Sigmoid colon (tissue), 7 donors: Measurements from ENCODE around the gene UROD. TPM values are rescaled to one million over a fixed set of nuclear protein-coding genes. Genes with fewer than 3 reads are reported as not detected.

ENCODE experiments used
- DNase-seq: peaks from one replicate; pipeline ENCODE4 v3.0.0-alpha.2; 2019
- H3K27ac ChIP-seq, 4 donors: fragments of 200-600 bp; sonication (generic); one replicate each; pipeline ENCODE4 v1.5.1; 2016 to 2019; ENCODE audit warnings: mild to moderate bottlenecking in 1 of 4
- H3K27me3 ChIP-seq, 3 donors: fragments of 200-600 bp; sonication (generic); one replicate each; pipeline ENCODE4 v1.5.1; 2019; ENCODE audit warnings: mild to moderate bottlenecking in 1 of 3
- H3K36me3 ChIP-seq, 4 donors: fragments of 200-600 bp; sonication (generic); one replicate each; pipeline ENCODE4 v1.5.1; 2016 to 2019
- H3K4me1 ChIP-seq, 4 donors: fragments of 200-600 bp; sonication (generic); one replicate each; pipeline ENCODE4 v1.5.1; 2017 to 2019
- H3K4me3 ChIP-seq, 4 donors: fragments of 200-600 bp; sonication (generic); one replicate each; pipeline ENCODE4 v1.5.1; 2017 to 2019; ENCODE audit warnings: mild to moderate bottlenecking in 2 of 4, moderate library complexity in 1 of 4
- H3K9me3 ChIP-seq, 4 donors: fragments of 200-600 bp in 3 of 4; sonication (generic) in 3 of 4; one replicate each; pipeline versions ENCODE4 v1.5.1 to v1.6.1; 2013 to 2019
- EP300 ChIP-seq, 4 donors: sonication (generic); formaldehyde crosslinking; IDR thresholded peaks; one replicate each; pipeline ENCODE4 v1.6.1; 2017; ENCODE audit warnings: antibody characterized with exemption in 4 of 4
- POLR2A ChIP-seq, 2 donors: fragments of 450-650 bp; IDR thresholded peaks; one replicate each; pipeline ENCODE4 v1.6.1; 2016; ENCODE audit warnings: antibody characterized with exemption in 2 of 2, mild to moderate bottlenecking in 2 of 2, moderate library complexity in 2 of 2
- POLR2AphosphoS5 ChIP-seq, 4 donors: sonication (generic); formaldehyde crosslinking; IDR thresholded peaks; one replicate each; pipeline ENCODE4 v1.6.1; 2017; ENCODE audit warnings: antibody characterized with exemption in 4 of 4
- WGBS, 2 donors: extraction: QIAGEN DNeasy Blood & Tissue Kit; methylation state at CpG; one replicate each; pipeline ENCODE4 v1.1.7; 2013; 5-methylcytosine and 5-hydroxymethylcytosine counted together
- intact Hi-C: fragments of 100-400 bp; cut with DNase I; formaldehyde crosslinking; loops from one replicate; pipeline ENCODE4 v1.15.1; 2023
- polyA plus RNA-seq, 3 donors: library from polyadenylated mRNA; stranded (reverse); fragments of 200-250 nt; gene quantifications; one replicate each; pipeline ENCODE4 v1.2.3, GENCODE V29; 2013
- total RNA-seq, 4 donors: library from RNA; depleted of rRNA; stranded (reverse); fragments of >200 nt; gene quantifications; one replicate each; pipeline ENCODE4 v1.1.0, GENCODE V29; 2016
- TF ChIP-seq, protein P1 (sequence below), 4 experiments: fragments of 450-650 bp in 3 of 4; fragments of 200-600 bp in 1 of 4; IDR thresholded peaks; one replicate each; pipeline ENCODE4 v1.5.1; 2016 to 2019; ENCODE audit warnings: antibody characterized with exemption in 4 of 4, mild to moderate bottlenecking in 3 of 4, moderate library complexity in 2 of 4
- donor health status: healthy with polysubstance abuse.
- donor health status: Bipolar disorder and iron deficiency.
- donor health status: healthy.

UROD gene
- total and polyA plus RNA-seq, 7 donors, result 58.5 to 99.2 (median 73.8) TPM

GRCh38 chr1:45003741-45004140 is 8.3 kb upstream of the UROD start:
- no peaks in the 10 kb centered on the region for H3K27me3 ChIP-seq
- DNase-seq, result no peak
- 90 to 92% methylated on average over 14 of the region's 14 CpGs for WGBS, 2 donors
- peaks cover 0 to 1% (median 0%) of the 10 kb centered on the region in 4 donors for H3K4me1 ChIP-seq
- no peak overlapping the region for H3K4me3 ChIP-seq
- peaks cover 38 to 71% (median 63%) of the 10 kb centered on the region in 4 donors for H3K36me3 ChIP-seq
- H3K27ac ChIP-seq, result no peak overlapping the region
- no peaks in the 10 kb centered on the region for H3K9me3 ChIP-seq
- TF ChIP-seq POLR2AphosphoS5 (IDR thresholded peaks at IDR 0.05) (no peak), POLR2A (IDR thresholded peaks at IDR 0.05) (no peak), EP300 (IDR thresholded peaks at IDR 0.05) (no peak)
- TF ChIP-seq, protein P1, sequence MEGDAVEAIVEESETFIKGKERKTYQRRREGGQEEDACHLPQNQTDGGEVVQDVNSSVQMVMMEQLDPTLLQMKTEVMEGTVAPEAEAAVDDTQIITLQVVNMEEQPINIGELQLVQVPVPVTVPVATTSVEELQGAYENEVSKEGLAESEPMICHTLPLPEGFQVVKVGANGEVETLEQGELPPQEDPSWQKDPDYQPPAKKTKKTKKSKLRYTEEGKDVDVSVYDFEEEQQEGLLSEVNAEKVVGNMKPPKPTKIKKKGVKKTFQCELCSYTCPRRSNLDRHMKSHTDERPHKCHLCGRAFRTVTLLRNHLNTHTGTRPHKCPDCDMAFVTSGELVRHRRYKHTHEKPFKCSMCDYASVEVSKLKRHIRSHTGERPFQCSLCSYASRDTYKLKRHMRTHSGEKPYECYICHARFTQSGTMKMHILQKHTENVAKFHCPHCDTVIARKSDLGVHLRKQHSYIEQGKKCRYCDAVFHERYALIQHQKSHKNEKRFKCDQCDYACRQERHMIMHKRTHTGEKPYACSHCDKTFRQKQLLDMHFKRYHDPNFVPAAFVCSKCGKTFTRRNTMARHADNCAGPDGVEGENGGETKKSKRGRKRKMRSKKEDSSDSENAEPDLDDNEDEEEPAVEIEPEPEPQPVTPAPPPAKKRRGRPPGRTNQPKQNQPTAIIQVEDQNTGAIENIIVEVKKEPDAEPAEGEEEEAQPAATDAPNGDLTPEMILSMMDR (IDR thresholded peaks at IDR 0.05), result no peak
- intact Hi-C loops, result no loop called here

DNA sequence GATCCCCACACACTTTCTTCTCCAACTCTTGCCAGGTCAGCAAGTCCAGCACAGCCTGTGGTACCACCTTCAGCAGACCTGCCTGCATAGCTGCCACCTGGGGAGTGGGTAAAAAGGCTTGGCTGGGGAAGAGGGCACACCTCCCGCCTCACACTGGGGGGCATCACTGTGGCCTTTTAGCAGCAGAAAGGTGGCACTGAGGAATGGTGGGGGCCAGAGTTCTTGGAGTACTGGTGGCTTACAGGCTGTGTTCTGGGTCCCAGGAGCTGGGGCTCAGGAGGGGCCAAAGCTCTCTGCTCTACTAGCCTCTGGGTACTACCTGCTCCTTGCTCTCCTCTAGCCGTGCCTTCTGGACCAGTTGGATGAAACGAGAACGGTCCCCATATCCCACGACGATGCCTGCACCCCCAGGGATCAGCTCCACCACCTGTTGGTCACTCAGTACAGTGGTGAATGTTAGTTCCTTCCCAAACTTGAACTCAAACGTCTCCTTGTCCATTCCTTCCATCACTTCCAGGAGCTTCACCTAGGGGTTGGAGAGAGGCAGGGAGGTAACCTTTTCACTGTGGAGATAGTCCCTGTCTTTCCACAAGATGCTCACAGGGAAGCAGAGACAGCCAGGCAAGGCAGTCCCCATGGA is 7.7 kb upstream of the UROD start:
- no peaks in the 10 kb centered on the region for H3K27me3 ChIP-seq
- H3K4me3 ChIP-seq, result no peak overlapping the region
- 91 to 95% methylated on average over 7 of the region's 7 CpGs for WGBS, 2 donors
- no peak for DNase-seq
- H3K9me3 ChIP-seq, result no peaks in the 10 kb centered on the region
- intact Hi-C loops, result no loop called here
- H3K4me1 ChIP-seq, result peaks cover 0 to 8% (median 4%) of the 10 kb centered on the region in 4 donors
- H3K27ac ChIP-seq, result no peak overlapping the region
- H3K36me3 ChIP-seq, result peaks cover 44 to 78% (median 70%) of the 10 kb centered on the region in 4 donors
- TF ChIP-seq, protein P1 (IDR thresholded peaks at IDR 0.05), result no peak
- TF ChIP-seq POLR2AphosphoS5 (IDR thresholded peaks at IDR 0.05) (no peak), EP300 (IDR thresholded peaks at IDR 0.05) (no peak), POLR2A (IDR thresholded peaks at IDR 0.05) (no peak)

DNA sequence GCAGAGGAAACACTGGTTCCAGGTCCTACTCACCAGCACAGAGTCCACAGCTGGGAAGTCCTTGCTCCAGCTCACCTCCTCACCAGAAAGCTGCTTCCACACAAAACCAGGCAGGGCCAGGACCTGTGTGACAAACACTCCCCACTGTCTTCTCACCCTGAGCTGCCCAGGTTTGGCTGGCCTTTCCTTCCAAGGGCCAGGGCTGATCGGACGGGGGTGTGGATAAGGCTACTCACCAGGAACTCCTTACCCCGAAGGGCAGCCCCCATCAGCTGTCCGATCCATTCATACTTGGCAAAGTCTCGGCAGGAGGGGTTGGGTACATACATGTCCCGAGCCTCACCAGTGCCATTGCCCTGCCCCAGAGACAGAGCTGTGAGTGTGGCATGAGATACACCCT is 6.3 kb upstream of the UROD start:
- H3K4me1 ChIP-seq, result peaks cover 0 to 20% (median 15%) of the 10 kb centered on the region in 4 donors
- intact Hi-C loops, result no loop called here
- H3K36me3 ChIP-seq, result peaks cover 47 to 78% (median 72%) of the 10 kb centered on the region in 4 donors
- no peak overlapping the region for H3K4me3 ChIP-seq
- no peak for DNase-seq
- no peaks in the 10 kb centered on the region for H3K9me3 ChIP-seq
- WGBS, 2 donors, result 91 to 95% methylated on average over 6 of the region's 6 CpGs
- H3K27ac ChIP-seq, result no peak overlapping the region
- TF ChIP-seq, protein P1 (IDR thresholded peaks at IDR 0.05), result no peak
- no peak for TF ChIP-seq POLR2AphosphoS5 (IDR thresholded peaks at IDR 0.05)
- no peak for TF ChIP-seq POLR2A (IDR thresholded peaks at IDR 0.05)
- no peak for TF ChIP-seq EP300 (IDR thresholded peaks at IDR 0.05)
- no peaks in the 10 kb centered on the region for H3K27me3 ChIP-seq

DNA sequence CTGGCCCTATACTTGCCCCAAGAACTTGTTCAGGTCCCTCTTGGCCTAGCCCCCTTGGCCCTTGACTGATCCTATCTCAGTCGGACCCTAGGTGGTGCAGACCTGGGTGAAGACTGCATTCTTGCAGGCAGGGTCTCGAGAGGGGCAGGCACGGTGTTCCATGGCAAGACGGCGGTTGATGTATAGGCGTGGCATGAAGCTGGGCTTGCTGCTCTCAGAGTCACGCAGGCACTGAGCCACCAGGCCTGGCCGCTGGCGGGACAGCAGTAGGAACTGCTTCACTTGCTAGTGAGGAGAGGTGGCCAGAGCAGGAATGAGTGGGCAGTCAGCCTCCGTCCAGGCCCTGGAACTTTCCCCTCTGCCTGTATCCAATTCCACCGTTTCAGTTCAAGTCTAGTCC is 4.7 kb upstream of the UROD start:
- H3K9me3 ChIP-seq, result no peaks in the 10 kb centered on the region
- WGBS, 2 donors, result 86 to 89% methylated on average over 11 of the region's 11 CpGs
- H3K4me1 ChIP-seq, result peaks cover 0 to 28% (median 23%) of the 10 kb centered on the region in 4 donors
- H3K27ac ChIP-seq, result no peak overlapping the region
- intact Hi-C loops, result no loop called here
- TF ChIP-seq POLR2A (IDR thresholded peaks at IDR 0.05) (no peak), POLR2AphosphoS5 (IDR thresholded peaks at IDR 0.05) (no peak), EP300 (IDR thresholded peaks at IDR 0.05) (no peak)
- TF ChIP-seq, protein P1 (IDR thresholded peaks at IDR 0.05), result no peak
- no peak overlapping the region for H3K4me3 ChIP-seq
- no peaks in the 10 kb centered on the region for H3K27me3 ChIP-seq
- H3K36me3 ChIP-seq, result peaks cover 47 to 71% (median 69%) of the 10 kb centered on the region in 4 donors
- DNase-seq, result no peak
